ENCODE measurements around the gene PJVK. TPM values are rescaled to one million over a fixed set of nuclear protein-coding genes. Genes with fewer than 3 reads are reported as not detected.
A peak's percentile ranks its signal among the peaks of the same experiment; 100 is the strongest.
"Not testable (repeated sequence)": the region's sequence is repeated elsewhere in the genome, so short reads cannot be mapped to it uniquely, and the experiment has no call there.

Gene PJVK
- total RNA-seq, 1 donor from 2014 or later, result not detected

DNA sequence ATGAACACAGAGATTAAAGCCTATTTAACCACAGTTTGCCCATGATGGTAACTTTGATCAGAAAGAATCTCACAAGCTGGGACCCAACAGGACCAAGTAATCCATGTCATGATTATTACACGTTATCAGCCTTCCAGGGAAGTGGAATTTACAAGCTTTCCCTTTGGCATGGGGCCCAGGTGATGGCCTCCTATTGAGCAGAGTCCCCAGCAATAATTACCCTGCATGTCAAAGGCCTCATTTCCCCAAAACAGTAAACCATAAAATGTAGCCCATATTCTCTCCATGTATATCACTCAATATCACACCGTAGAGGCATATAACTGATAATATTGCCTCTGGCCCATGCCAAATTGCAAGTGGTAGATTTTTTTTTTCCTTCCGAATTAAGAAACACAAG lies 39.1 kb upstream of the PJVK start:
- no peak for DNase-seq (ENCODE audit: low spot score in 2 of 2)
- no peak for TF ChIP-seq CTCF (IDR thresholded peaks at IDR 0.05)
- no peaks in the 10 kb centered on the region for H3K36me3 ChIP-seq
- H3K27ac ChIP-seq, result no peak overlapping the region
- no peaks in the 10 kb centered on the region for H3K4me1 ChIP-seq
- H3K9me3 ChIP-seq, result no peaks in the 10 kb centered on the region
- intact Hi-C loops (cut with DNase I), result loop anchor here (5.0 kb wide), 2 partner anchors 280 to 300 kb away; partner anchors contain the start of gene RBM45
- no peaks in the 10 kb centered on the region for H3K27me3 ChIP-seq
- H3K4me3 ChIP-seq, result no peak overlapping the region

DNA sequence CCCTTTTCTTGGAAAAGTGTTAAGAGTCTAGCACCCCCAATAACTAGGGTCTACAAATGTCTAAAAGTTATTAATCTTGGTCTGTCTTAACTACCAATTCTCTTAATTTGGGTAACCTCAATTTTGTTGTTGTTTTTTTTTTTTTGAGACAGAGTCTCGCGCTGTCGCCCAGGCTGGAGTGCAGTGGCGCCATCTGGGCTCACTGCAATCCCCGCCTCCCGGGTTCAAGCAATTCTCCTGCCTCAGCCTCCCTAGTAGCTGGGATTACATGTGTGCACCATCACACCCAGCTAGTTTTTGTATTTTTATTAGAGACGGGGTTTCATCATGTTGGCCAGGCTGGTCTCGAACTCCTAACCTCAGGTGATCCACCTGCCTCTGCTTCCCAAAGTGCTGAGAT lies 38.7 kb upstream of the PJVK start:
- not testable (repeated sequence) for H3K27ac ChIP-seq; H3K4me1 ChIP-seq; H3K4me3 ChIP-seq; H3K27me3 ChIP-seq; DNase-seq (ENCODE audit: low spot score in 2 of 2); H3K36me3 ChIP-seq; H3K9me3 ChIP-seq
- intact Hi-C loops (cut with DNase I), result loop anchor here (5.0 kb wide), 2 partner anchors 280 to 300 kb away; partner anchors contain the start of gene RBM45

DNA sequence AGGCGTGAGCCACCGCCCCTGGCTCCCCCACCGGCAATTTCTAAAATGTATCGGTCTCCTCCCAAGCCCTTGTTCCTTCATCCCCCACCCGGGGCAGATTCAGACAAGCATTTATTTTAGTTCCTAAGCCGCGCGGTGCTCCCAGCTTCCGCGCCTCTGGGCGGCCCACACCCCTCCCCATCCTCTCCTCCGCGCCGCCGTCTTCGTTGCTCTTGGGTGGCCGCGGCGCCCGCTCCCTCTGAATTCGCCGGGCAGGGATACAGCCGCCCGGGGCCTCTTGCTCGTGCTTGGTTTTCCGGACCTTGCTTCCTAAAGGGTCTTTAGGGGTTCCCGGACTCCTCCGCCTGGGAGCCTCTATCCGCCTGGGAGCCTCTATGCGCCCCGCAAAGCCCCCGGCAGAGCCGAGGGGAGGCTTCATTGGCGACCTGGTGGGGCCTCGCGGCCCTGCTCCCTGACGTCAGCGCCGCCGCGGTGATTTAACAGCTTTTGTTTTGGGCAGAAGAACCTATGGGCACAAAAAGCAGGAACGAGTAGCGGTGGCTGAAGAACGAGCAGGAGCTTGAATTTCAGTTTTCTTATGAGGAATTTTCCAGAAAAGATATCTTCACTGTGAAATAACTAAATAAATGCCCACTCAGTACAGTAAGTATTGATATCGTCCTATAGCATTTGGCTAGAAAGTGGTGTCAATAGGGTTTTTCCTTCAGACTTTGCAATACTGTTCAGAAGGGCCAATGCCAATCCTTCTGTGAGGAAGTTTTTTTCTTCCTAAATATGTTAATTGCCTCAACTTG lies 37.5 kb upstream of the PJVK start:
- Histone ChIP-seq H3K9me3 (no peaks in the 10 kb centered on the region), H3K4me3 (peak overlapping the region; percentile 79), H3K27ac (peak overlapping the region; percentile 96 to 97), H3K4me1 (no peaks in the 10 kb centered on the region), H3K36me3 (no peaks in the 10 kb centered on the region), H3K27me3 (no peaks in the 10 kb centered on the region)
- TF ChIP-seq CTCF (IDR thresholded peaks at IDR 0.05), result no peak
- DNase-seq (ENCODE audit: low spot score in 2 of 2), result peak; percentile 31 to 89
- intact Hi-C loops (cut with DNase I), result loop anchor here (1.0 to 5.0 kb wide), 6 partner anchors 16 to 301 kb away; partner anchors contain the start of genes OSBPL6, PJVK, PLEKHA3 and PRKRA

- H3K4me1 ChIP-seq, result no peaks in the 10 kb centered on the region
- H3K4me3 ChIP-seq, result peak overlapping the region; percentile 79
- H3K27ac ChIP-seq, result peak overlapping the region; percentile 96 to 97
- no peaks in the 10 kb centered on the region for H3K9me3 ChIP-seq
- peak; percentile 69 to 95 for DNase-seq (ENCODE audit: low spot score in 2 of 2)
- no peaks in the 10 kb centered on the region for H3K27me3 ChIP-seq
- intact Hi-C loops (cut with DNase I), result loop anchor here (1.0 to 5.0 kb wide), 4 partner anchors 17 to 302 kb away; partner anchors contain the start of genes OSBPL6 and RBM45
- TF ChIP-seq CTCF (IDR thresholded peaks at IDR 0.05), result peak; percentile 74 to 94 (median 91)
- no peaks in the 10 kb centered on the region for H3K36me3 ChIP-seq
These were observed 36.6 kb upstream of the PJVK start for GRCh38 chr2:178414266-178415247.

DNA sequence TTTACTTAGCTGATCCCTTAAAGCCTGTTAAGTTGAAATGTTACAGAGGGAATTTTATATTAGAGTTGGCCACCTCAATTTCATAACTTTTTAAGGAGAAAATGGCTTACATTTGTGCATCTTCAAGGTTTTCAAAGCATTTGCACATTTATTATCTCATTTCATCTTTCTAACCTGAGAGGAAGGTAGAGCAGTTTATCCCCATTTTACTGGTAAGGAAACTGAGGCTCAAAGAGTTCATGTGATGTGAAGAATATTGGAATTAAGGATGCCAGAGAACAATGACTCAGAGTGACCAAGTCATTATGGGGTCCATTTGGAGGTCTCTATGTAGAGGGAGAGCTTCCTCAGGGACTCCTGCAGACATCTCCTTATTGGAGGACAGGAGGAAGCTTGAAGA lies 35.2 kb upstream of the PJVK start:
- TF ChIP-seq CTCF (IDR thresholded peaks at IDR 0.05), result no peak
- H3K27ac ChIP-seq, result no peak overlapping the region
- no peak overlapping the region for H3K4me3 ChIP-seq
- no peaks in the 10 kb centered on the region for H3K27me3 ChIP-seq
- intact Hi-C loops (cut with DNase I), result loop anchor here (2.0 kb wide), 1 partner anchor 221 kb away; the partner anchor contains the start of gene OSBPL6
- DNase-seq (ENCODE audit: low spot score in 2 of 2), result no peak
- H3K4me1 ChIP-seq, result no peaks in the 10 kb centered on the region
- H3K36me3 ChIP-seq, result no peaks in the 10 kb centered on the region
- H3K9me3 ChIP-seq, result no peaks in the 10 kb centered on the region
